K562 (cell line): Measurements from ENCODE around the gene SLC38A7. TPM values are rescaled to one million over a fixed set of nuclear protein-coding genes. Genes with fewer than 3 reads are reported as not detected.
A peak's percentile ranks its signal among the peaks of the same experiment; 100 is the strongest.

Experiments
- CBX5 ChIP-seq: IDR thresholded peaks from 2 replicates; pipeline ENCODE4 v1.6.1; 2014; ENCODE audit warnings: low read depth, borderline replicate concordance
- CREM ChIP-seq: IDR thresholded peaks from 2 replicates; pipeline ENCODE4 v1.6.1; 2014; ENCODE audit warnings: antibody characterized with exemption, low read depth
- FOXA1 ChIP-seq: fragments of 450-650 bp; IDR thresholded peaks from 2 replicates; pipeline ENCODE4 v1.6.1; 2016; ENCODE audit warnings: mild to moderate bottlenecking, borderline replicate concordance
- HIVEP1 ChIP-seq: fragments of 250-450 bp; sonication (Bioruptor Pico); IDR thresholded peaks from 2 replicates; pipeline ENCODE4 v1.4.0; 2020; ENCODE audit warnings: mild to moderate bottlenecking
- HMG20B ChIP-seq: fragments of 250-450 bp; sonication (Bioruptor Pico); IDR thresholded peaks from 2 replicates; pipeline ENCODE4 v1.5.0; 2021; ENCODE audit warnings: mild to moderate bottlenecking
- KDM2B ChIP-seq: fragments of 250-450 bp; sonication (Bioruptor Pico); IDR thresholded peaks from 2 replicates; pipeline ENCODE4 v1.8.0; 2021; ENCODE audit warnings: mild to moderate bottlenecking, moderate library complexity
- MCM3 ChIP-seq: fragments of 450-650 bp; IDR thresholded peaks from 2 replicates; pipeline ENCODE4 v1.6.1; 2016
- MYC ChIP-seq, 2 experiments: fragments of 250-450 bp in 1 of 2; sonication (Bioruptor Pico) in 1 of 2; IDR thresholded peaks; 2 replicates each; pipeline versions ENCODE4 v1.5.1 to v1.6.1; 2012 to 2021; ENCODE audit warnings: low read depth in 2 of 2, borderline replicate concordance in 1 of 2, improper control_type of control experiment in 1 of 2, low read length in 1 of 2, mild to moderate bottlenecking in 1 of 2, moderate library complexity in 1 of 2
- NR1H2 ChIP-seq: sonication (generic); formaldehyde crosslinking; IDR thresholded peaks from 2 replicates; pipeline ENCODE4 v1.4.0; 2020; ENCODE audit warnings: mild to moderate bottlenecking, missing genetic modification reagents
- POLR2A ChIP-seq: fragments of 450-650 bp; conservative IDR thresholded peaks from 2 replicates; pipeline ENCODE4 v1.6.1; 2016
- PRMT5 ChIP-seq: sonication (generic); formaldehyde crosslinking; IDR thresholded peaks from 2 replicates; pipeline ENCODE4 v1.5.0; 2020; ENCODE audit warnings: missing genetic modification reagents
- SIN3A ChIP-seq, 2 experiments: fragments of 150-350 bp in 1 of 2; IDR thresholded peaks; 2 replicates each; pipeline ENCODE4 v1.6.1; 2011 to 2016; ENCODE audit warnings: borderline replicate concordance in 2 of 2, low read depth in 2 of 2, low read length in 2 of 2, mild to moderate bottlenecking in 2 of 2, moderate library complexity in 2 of 2; ENCODE audit not compliant: control insufficient read depth in 1 of 2
- SPI1 ChIP-seq: IDR thresholded peaks from 2 replicates; pipeline ENCODE4 v1.6.1; 2011; ENCODE audit warnings: low read depth, low read length, control low read depth, borderline replicate concordance
- WHSC1 ChIP-seq: IDR thresholded peaks from one replicate; pipeline ENCODE4 v1.6.1; 2012; ENCODE audit warnings: low read length, control low read depth, inconsistent platforms
- YBX1 ChIP-seq: fragments of 450-650 bp; IDR thresholded peaks from 2 replicates; pipeline ENCODE4 v1.7.1; 2016; ENCODE audit warnings: mild to moderate bottlenecking
- ZKSCAN3 ChIP-seq: fragments of 250-450 bp; sonication (Bioruptor Pico); IDR thresholded peaks from 2 replicates; pipeline ENCODE4 v1.4.0; 2020
- ZNF143 ChIP-seq: sonication (generic); formaldehyde crosslinking; IDR thresholded peaks from 2 replicates; pipeline ENCODE4 v1.9.0; 2022; ENCODE audit warnings: mild to moderate bottlenecking, missing genetic modification reagents
- ZNF165 ChIP-seq: fragments of 250-450 bp; sonication (Bioruptor Pico); IDR thresholded peaks from 2 replicates; pipeline ENCODE4 v1.4.0; 2020; ENCODE audit warnings: borderline replicate concordance
- ZNF717 ChIP-seq: fragments of 250-450 bp; sonication (Bioruptor Pico); IDR thresholded peaks from 2 replicates; pipeline ENCODE4 v1.5.0; 2021
- ZNF830 ChIP-seq: fragments of 250-450 bp; sonication (Bioruptor Pico); IDR thresholded peaks from 2 replicates; pipeline ENCODE4 v1.5.0; 2021; ENCODE audit warnings: mild to moderate bottlenecking
- polyA plus RNA-seq, 8 experiments: library from polyadenylated mRNA; depleted of rRNA in 4 of 8; stranded (reverse) in 5 of 8; unstranded in 3 of 8; fragments of >200 nt; fragmentation: Nextera tagmentation in 2 of 8; fragmentation: Illumina TruSeq in 1 of 8; extraction: Ambion mirVana in 2 of 8; extraction: Trizol in 1 of 8; gene quantifications; 2 replicates each; pipeline versions ENCODE4 v1.2.1 to v1.2.3, GENCODE V29; 2011 to 2014; ENCODE audit warnings: inconsistent platforms in 1 of 8, missing spikeins in 1 of 8
- total RNA-seq, 7 experiments: library from RNA; depleted of rRNA in 6 of 7; stranded (reverse); fragments of >200 nt in 6 of 7; fragmentation: Illumina TruSeq in 2 of 7; extraction: Trizol in 2 of 7; gene quantifications; 2 replicates each; pipeline versions ENCODE4 v1.2.1 to v1.2.3, GENCODE V29; 2011 to 2021; ENCODE audit warnings: low replicate concordance in 1 of 7
- TF ChIP-seq, protein P1 (sequence below), 2 experiments: fragments of 450-650 bp; IDR thresholded peaks; 2 replicates each; pipeline ENCODE4 v1.6.1; 2018; ENCODE audit warnings: mild to moderate bottlenecking in 2 of 2, low read depth in 1 of 2; ENCODE audit not compliant: partially characterized antibody in 2 of 2
- TF ChIP-seq, protein P2 (sequence below): fragments of 450-650 bp; conservative IDR thresholded peaks from 2 replicates; pipeline ENCODE4 v1.6.1; 2016; ENCODE audit warnings: missing genetic modification characterization, low read depth, mild to moderate bottlenecking, control low read depth, missing compliant biosample characterization
- TF ChIP-seq, protein P3 (sequence below): sonication (generic); formaldehyde crosslinking; IDR thresholded peaks from 2 replicates; pipeline ENCODE4 v1.8.1; 2022; ENCODE audit warnings: missing genetic modification reagents

The SLC38A7 gene
- total and polyA plus RNA-seq, 9 of the 15 experiments (the other 6 are each of a cell fraction or from before 2014, with no cell fraction given) = 2.7 to 12.2 (median 6.5) TPM

- TF ChIP-seq, protein P1, sequence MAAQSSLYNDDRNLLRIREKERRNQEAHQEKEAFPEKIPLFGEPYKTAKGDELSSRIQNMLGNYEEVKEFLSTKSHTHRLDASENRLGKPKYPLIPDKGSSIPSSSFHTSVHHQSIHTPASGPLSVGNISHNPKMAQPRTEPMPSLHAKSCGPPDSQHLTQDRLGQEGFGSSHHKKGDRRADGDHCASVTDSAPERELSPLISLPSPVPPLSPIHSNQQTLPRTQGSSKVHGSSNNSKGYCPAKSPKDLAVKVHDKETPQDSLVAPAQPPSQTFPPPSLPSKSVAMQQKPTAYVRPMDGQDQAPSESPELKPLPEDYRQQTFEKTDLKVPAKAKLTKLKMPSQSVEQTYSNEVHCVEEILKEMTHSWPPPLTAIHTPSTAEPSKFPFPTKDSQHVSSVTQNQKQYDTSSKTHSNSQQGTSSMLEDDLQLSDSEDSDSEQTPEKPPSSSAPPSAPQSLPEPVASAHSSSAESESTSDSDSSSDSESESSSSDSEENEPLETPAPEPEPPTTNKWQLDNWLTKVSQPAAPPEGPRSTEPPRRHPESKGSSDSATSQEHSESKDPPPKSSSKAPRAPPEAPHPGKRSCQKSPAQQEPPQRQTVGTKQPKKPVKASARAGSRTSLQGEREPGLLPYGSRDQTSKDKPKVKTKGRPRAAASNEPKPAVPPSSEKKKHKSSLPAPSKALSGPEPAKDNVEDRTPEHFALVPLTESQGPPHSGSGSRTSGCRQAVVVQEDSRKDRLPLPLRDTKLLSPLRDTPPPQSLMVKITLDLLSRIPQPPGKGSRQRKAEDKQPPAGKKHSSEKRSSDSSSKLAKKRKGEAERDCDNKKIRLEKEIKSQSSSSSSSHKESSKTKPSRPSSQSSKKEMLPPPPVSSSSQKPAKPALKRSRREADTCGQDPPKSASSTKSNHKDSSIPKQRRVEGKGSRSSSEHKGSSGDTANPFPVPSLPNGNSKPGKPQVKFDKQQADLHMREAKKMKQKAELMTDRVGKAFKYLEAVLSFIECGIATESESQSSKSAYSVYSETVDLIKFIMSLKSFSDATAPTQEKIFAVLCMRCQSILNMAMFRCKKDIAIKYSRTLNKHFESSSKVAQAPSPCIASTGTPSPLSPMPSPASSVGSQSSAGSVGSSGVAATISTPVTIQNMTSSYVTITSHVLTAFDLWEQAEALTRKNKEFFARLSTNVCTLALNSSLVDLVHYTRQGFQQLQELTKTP (IDR thresholded peaks at IDR 0.05; ENCODE audit: low read depth in 1 of 2, partially characterized antibody in 2 of 2) = peak; percentile 29 to 95
- TF ChIP-seq WHSC1 = no peak
- no peak for TF ChIP-seq FOXA1
- TF ChIP-seq ZNF717 = no peak
- TF ChIP-seq KDM2B (CRISPR knock-in tag) = no peak
- TF ChIP-seq MYC (IDR thresholded peaks at IDR 0.05; ENCODE audit: low read depth, low read length) = peak; percentile 86
- TF ChIP-seq MYC (CRISPR knock-in tag; IDR thresholded peaks at IDR 0.05; ENCODE audit: borderline replicate concordance, low read depth) = no peak; the same call in 1 of the 2 replicates
- no peak for TF ChIP-seq PRMT5 (CRISPR knock-in tag)
- TF ChIP-seq CREM = peak; percentile 99
- no peak for TF ChIP-seq NR1H2 (CRISPR knock-in tag)
- TF ChIP-seq CBX5 = 0 out of 2 replicates have a peak, but pooled peaks have one; percentile 14
- peak; percentile 21; the same call in 1 of the 2 replicates for TF ChIP-seq SPI1
- no peak for TF ChIP-seq MCM3
- no peak for TF ChIP-seq YBX1
- no peak for TF ChIP-seq SIN3A (IDR thresholded peaks at IDR 0.05; ENCODE audit: borderline replicate concordance in 2 of 2, control insufficient read depth in 1 of 2, low read depth in 2 of 2, low read length in 2 of 2)
- peak; percentile 72; the same call in 1 of the 2 replicates for TF ChIP-seq ZNF165 (CRISPR knock-in tag)
- TF ChIP-seq ZNF830 = peak; percentile 50; the same call in 1 of the 2 replicates
- TF ChIP-seq POLR2A = peak; percentile 97
- TF ChIP-seq, protein P2, sequence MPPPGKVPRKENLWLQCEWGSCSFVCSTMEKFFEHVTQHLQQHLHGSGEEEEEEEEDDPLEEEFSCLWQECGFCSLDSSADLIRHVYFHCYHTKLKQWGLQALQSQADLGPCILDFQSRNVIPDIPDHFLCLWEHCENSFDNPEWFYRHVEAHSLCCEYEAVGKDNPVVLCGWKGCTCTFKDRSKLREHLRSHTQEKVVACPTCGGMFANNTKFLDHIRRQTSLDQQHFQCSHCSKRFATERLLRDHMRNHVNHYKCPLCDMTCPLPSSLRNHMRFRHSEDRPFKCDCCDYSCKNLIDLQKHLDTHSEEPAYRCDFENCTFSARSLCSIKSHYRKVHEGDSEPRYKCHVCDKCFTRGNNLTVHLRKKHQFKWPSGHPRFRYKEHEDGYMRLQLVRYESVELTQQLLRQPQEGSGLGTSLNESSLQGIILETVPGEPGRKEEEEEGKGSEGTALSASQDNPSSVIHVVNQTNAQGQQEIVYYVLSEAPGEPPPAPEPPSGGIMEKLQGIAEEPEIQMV (tag) = no peak; the same call in 1 of the 2 replicates
- TF ChIP-seq, protein P3, sequence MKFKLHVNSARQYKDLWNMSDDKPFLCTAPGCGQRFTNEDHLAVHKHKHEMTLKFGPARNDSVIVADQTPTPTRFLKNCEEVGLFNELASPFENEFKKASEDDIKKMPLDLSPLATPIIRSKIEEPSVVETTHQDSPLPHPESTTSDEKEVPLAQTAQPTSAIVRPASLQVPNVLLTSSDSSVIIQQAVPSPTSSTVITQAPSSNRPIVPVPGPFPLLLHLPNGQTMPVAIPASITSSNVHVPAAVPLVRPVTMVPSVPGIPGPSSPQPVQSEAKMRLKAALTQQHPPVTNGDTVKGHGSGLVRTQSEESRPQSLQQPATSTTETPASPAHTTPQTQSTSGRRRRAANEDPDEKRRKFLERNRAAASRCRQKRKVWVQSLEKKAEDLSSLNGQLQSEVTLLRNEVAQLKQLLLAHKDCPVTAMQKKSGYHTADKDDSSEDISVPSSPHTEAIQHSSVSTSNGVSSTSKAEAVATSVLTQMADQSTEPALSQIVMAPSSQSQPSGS (CRISPR knock-in tag) = no peak
- peak; percentile 76; the same call in 1 of the 2 replicates for TF ChIP-seq HIVEP1 (CRISPR knock-in tag)
- TF ChIP-seq ZKSCAN3 (CRISPR knock-in tag) = no peak
- TF ChIP-seq ZNF143 (CRISPR knock-in tag) = peak; percentile 99
- TF ChIP-seq HMG20B (CRISPR knock-in tag) = no peak
Measured at GRCh38 chr16:58629733-58630640, 54.6 kb downstream of the SLC38A7 start, which contains the start of gene CNOT1 (continued).
